NCI-H446 treated with DMSO at 0.1 percent for 48 hours (cell line): ENCODE data around the gene GPR63.
A peak's percentile ranks its signal among the peaks of the same experiment; 100 is the strongest.
"Not testable (repeated sequence)": the region's sequence is repeated elsewhere in the genome, so short reads cannot be mapped to it uniquely, and the experiment has no call there.

Experiments used
- DNase-seq: peaks from one replicate; lab custom pipeline; 2025; lab: John Stamatoyannopoulos, UW

GPR63 gene, protein sequence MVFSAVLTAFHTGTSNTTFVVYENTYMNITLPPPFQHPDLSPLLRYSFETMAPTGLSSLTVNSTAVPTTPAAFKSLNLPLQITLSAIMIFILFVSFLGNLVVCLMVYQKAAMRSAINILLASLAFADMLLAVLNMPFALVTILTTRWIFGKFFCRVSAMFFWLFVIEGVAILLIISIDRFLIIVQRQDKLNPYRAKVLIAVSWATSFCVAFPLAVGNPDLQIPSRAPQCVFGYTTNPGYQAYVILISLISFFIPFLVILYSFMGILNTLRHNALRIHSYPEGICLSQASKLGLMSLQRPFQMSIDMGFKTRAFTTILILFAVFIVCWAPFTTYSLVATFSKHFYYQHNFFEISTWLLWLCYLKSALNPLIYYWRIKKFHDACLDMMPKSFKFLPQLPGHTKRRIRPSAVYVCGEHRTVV

DNA sequence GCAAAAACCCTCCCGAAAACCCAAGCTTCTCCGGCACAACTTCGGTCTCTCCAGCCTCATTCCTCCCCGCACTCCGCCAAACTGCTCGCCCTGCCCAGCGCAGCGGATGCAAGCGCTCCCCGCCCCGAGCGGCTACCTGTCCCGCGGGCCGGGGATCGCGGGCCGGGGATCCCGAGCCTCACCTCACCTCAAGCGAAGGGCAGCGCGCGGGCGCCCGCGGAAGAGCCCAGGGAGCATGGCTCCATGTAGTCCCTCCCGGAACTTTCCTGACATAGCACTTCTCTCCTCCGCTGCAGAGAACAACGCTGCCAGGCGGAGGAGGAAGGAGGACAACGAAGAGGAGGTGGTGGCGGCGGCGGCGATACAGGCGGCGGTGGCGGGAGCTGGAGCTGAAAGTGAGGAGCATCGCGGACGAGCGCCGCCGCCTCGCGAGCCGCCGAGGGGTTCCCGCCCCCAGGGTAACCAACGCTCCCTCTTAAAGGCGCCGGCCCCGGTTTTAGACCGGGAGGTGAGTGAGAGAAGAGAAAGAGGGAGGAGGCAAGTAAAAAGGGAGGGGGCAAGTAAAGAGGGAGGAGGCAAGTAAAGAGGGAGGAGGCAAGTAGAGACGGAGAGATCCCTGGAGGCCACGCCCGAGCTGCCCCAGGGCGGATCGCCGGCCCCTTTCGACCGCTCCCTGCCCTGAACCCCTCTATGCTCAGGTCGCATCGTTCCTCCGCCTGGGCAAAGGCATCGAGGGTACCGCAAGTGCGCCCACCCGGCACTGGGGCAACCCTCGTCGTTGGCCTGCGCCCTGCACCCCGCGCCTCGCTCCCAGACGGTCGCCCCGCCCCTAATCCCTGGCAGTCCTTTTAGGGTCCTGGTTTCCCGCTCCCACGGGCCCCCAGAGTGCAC, at the start of gene GPR63:
Gene GPR63, minus strand, starts transcription at position 397 of the 891 bp plus-strand sequence. CDS start 37,746 bp downstream, outside the sequence.
- peak; percentile 71 for DNase-seq

- no peak for DNase-seq
Observed at GRCh38 chr6:96886519-96886918, 49.2 kb upstream of the GPR63 start.

DNA sequence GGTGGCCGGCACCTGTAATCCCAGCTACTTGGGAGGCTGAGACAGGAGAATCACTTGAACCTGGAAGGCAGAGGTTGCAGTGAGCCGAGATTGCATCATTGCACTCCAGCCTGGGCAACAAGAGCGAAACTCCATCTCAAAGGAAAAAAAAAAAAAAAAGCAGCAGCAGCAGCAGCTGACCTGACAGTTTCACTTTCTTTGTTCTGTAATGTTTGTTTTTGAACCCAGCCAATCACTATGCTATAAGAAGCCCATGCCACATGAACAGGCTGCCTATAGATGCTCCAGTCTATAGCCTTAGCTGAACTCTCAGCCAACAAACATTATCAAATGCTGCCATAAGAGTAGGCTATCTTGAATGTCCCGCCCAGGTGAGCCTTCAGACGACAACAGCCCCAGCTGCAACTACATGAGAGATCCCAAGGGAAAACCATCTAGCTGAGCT, 47.9 kb upstream of the GPR63 start:
- DNase-seq, result not testable (repeated sequence)

DNA sequence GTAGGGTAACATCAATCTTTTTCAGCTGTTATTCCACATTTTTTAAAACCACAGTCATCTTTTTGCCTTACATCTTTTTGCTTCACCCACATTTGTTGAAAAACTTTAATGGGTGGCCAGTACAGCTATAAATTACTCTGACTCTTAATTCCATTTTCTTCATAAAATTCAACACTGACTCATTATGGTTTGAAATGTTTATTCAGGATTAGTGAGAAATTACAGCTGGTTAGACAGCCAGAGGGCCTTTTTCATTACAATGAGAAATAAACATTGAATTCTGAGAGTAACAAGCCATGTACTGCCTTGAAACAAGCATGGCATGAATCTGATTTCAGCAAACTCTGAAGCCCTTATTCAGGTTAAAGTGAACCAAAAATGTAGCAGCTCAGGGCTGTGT, 40.9 kb upstream of the GPR63 start:
- DNase-seq, result no peak

GRCh38 chr6:96876886-96877545, 39.7 kb upstream of the GPR63 start:
- no peak for DNase-seq

DNA sequence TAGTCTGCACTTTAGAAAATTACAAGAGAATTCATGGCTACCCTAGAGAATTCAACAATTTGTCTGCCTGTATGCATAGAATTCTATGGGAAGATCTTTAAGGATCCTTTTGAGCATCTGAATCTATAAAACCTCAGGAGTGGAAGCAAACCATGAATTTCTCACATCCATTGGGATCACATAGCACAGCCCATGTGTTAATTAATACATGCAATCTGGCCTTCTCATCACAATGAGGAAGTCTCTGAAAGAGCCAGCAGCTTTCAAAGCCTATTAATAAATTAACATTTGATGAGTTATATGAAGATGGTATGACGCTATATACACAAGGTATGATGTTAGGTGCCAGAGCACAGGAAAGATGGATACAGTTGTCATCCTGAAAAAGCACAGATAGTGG, 35.7 kb upstream of the GPR63 start:
- no peak for DNase-seq

- DNase-seq, result no peak
Observed at GRCh38 chr6:96865055-96865405, 27.8 kb upstream of the GPR63 start.

GRCh38 chr6:96864216-96865054, 27.2 kb upstream of the GPR63 start:
- peak; percentile 91 for DNase-seq

DNA sequence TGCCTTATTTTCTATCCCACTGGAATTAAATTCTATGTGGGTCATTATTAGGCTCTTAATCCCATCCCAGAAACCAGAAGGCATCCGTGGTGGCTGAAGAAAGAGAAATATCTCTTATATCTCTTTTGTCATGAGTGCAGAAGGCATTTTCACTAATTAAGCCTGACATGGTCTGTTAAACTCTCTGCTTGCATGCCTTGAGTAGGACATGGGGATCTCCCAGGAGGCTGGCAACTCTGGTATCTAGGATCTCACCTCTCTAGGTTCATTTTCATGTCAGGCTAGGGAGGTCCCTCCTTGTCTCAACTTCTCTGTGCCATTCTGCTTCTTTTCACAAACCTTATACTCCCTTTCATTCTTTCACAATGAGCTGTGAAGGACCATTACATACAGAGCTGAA, 25.3 kb upstream of the GPR63 start:
- no peak for DNase-seq

- no peak for DNase-seq
Observed at GRCh38 chr6:96861588-96861987, 24.3 kb upstream of the GPR63 start.

DNA sequence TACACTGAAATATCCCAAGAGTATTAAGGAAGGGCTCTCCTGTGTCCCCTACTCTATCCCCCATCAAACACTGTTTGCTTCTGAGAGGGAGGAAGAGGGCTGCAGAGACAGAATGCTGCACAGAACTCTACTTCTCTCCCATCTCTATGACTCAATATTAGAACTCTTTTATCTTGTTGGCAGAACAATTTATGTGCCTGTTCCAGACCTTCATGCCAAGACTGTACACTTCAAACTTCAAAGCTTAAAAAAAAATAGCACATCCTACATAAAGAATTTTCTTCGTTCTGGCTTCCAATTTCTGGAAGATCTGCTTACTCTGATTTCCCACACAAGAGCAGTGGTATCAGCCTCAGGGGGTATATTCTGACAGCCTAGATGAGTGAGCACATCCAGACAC, 19.6 kb upstream of the GPR63 start:
- no peak for DNase-seq

GRCh38 chr6:96853083-96853482, 15.8 kb upstream of the GPR63 start:
- no peak for DNase-seq

GRCh38 chr6:96852605-96853004, 15.3 kb upstream of the GPR63 start:
- no peak for DNase-seq

- no peak for DNase-seq
Observed at GRCh38 chr6:96851858-96852257, 14.6 kb upstream of the GPR63 start.

DNA sequence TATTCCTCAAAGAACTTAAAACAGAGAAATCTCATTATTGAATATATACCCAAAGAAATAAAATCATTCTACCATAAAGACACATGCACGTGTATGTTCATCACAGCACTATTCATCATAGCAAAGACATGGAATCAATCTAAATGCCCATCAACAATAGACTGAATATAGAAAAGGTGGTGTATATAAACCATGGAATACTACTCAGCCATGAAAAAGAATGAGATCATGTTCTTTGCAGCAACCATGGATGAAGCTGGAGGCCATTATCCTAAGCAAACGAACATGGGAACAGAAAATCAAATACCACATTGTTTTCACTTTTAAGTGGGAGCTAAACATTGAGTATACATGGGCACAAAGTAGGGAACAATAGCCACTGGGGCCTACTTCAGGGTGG, 12.3 kb upstream of the GPR63 start:
- no peak for DNase-seq

DNA sequence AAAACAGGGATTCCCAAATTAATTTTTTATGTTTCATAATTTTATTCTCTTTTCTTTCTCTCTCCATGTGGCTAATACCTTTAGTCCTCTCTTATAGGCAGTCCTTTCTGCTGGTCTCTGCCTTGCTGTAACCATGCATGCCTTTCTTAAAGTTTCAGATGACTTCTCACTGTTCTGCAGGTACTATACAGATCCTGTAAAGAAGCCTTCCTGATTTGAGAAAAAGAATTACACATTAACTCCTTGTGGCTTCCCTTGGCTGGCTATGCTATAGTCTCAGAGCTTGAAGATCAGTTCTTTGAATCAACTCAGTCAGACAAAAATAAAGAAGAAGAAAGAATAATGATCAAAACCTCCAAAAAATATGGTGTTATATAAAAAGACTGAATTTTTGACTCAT, 7.3 kb upstream of the GPR63 start:
- no peak for DNase-seq

- no peak for DNase-seq
Observed at GRCh38 chr6:96841345-96841744, 4.1 kb upstream of the GPR63 start.

- no peak for DNase-seq
Observed at GRCh38 chr6:96836631-96837080, 621 bp downstream of the GPR63 start.

GRCh38 chr6:96834070-96834469, 3.2 kb downstream of the GPR63 start:
- DNase-seq, result no peak

GRCh38 chr6:96832780-96833179, 4.5 kb downstream of the GPR63 start:
- DNase-seq, result no peak

DNA sequence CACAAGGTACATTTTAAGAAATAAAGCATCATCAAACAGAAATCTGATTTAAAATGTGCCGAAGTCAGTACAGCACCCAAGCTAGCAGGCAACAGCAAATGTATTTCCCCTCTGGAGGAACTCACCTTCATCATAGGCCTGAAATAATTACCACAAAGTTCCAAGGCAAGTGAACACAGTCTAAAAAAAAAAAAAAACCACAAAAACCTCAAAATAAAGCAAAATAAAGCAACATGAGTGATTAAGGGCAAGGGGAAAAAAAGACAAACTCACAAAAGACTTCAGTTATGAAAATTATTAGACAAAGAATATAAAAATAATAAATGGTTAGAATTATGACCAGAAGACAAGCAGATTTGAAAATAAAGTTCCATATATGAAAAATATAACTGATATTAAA, 10.4 kb downstream of the GPR63 start:
- DNase-seq, result no peak

DNA sequence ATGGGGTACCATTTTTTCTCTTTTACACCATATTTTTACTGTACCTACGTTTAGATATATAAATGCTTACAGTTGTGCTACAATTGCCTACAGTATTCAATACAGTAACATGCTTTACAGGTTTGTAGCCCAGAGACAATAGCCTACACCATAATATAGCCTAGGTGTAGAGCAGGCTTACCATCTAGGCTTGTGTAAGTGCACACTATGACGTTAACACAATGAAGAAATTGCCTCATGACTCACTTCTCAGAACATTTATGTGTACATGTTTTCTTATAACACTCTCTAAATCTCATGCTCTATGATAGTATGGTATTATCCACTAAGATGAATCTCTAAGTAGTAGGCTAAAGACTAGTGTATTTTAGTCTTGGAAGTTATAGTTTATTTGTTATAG, 13.5 kb downstream of the GPR63 start:
- no peak for DNase-seq
